Measurements from ENCODE around the gene MSH6.

GRCh38 chr2:47735136-47735869 is 47.6 kb upstream of the MSH6 start:
- TF ChIP-seq ATF2 (IDR thresholded peaks at IDR 0.05; ENCODE audit: low read length), result no peak
- no peak for TF ChIP-seq SAP30 (IDR thresholded peaks at IDR 0.05; ENCODE audit: insufficient read depth, insufficient replicate concordance, low read length)
- TF ChIP-seq CTCF (IDR thresholded peaks at IDR 0.05; ENCODE audit: control extremely low read depth in 1 of 3, insufficient read depth in 1 of 3, low read depth in 1 of 3, low read length in 3 of 3), result no peak
- no peak for TF ChIP-seq EZH2 (IDR thresholded peaks at IDR 0.05; ENCODE audit: low read depth, low read length, severe bottlenecking)
- no peak for TF ChIP-seq TCF12 (IDR thresholded peaks at IDR 0.05; ENCODE audit: low read depth, low read length)
- TF ChIP-seq NRF1 (IDR thresholded peaks at IDR 0.05; ENCODE audit: low read depth, low read length), result no peak
- no peak for TF ChIP-seq SIX5 (IDR thresholded peaks at IDR 0.05; ENCODE audit: low read depth, low read length)
- no peak for TF ChIP-seq CEBPB (IDR thresholded peaks at IDR 0.05; ENCODE audit: low read depth, low read length)
- no peak for TF ChIP-seq PHF8 (conservative IDR thresholded peaks at IDR 0.05; ENCODE audit: low read depth, low read length)
- TF ChIP-seq, protein P1, sequence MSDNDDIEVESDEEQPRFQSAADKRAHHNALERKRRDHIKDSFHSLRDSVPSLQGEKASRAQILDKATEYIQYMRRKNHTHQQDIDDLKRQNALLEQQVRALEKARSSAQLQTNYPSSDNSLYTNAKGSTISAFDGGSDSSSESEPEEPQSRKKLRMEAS (IDR thresholded peaks at IDR 0.05), result no peak
- no peak for TF ChIP-seq POLR2A (IDR thresholded peaks at IDR 0.05; ENCODE audit: control extremely low read depth in 1 of 2, low read depth in 2 of 2, low read length in 2 of 2)
- TF ChIP-seq ZNF274 (IDR thresholded peaks at IDR 0.05; ENCODE audit: borderline replicate concordance, extremely low read depth, low read length), result no peak
- no peak for TF ChIP-seq CREB1 (IDR thresholded peaks at IDR 0.05)
- no peak for TF ChIP-seq TAF1 (IDR thresholded peaks at IDR 0.05; ENCODE audit: low read depth, low read length)

All from H1 (cell line).